Measurements from ENCODE around the gene DTNBP1.

- TF ChIP-seq, protein P1, sequence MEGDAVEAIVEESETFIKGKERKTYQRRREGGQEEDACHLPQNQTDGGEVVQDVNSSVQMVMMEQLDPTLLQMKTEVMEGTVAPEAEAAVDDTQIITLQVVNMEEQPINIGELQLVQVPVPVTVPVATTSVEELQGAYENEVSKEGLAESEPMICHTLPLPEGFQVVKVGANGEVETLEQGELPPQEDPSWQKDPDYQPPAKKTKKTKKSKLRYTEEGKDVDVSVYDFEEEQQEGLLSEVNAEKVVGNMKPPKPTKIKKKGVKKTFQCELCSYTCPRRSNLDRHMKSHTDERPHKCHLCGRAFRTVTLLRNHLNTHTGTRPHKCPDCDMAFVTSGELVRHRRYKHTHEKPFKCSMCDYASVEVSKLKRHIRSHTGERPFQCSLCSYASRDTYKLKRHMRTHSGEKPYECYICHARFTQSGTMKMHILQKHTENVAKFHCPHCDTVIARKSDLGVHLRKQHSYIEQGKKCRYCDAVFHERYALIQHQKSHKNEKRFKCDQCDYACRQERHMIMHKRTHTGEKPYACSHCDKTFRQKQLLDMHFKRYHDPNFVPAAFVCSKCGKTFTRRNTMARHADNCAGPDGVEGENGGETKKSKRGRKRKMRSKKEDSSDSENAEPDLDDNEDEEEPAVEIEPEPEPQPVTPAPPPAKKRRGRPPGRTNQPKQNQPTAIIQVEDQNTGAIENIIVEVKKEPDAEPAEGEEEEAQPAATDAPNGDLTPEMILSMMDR (IDR thresholded peaks at IDR 0.05; ENCODE audit: extremely low read depth in 1 of 2, insufficient read depth in 1 of 2, low read depth in 1 of 2, low read length in 2 of 2), result no peak
- TF ChIP-seq, protein P2, sequence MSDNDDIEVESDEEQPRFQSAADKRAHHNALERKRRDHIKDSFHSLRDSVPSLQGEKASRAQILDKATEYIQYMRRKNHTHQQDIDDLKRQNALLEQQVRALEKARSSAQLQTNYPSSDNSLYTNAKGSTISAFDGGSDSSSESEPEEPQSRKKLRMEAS (IDR thresholded peaks at IDR 0.05; ENCODE audit: insufficient read depth, insufficient read length), result no peak
- no peak for TF ChIP-seq EZH2 (IDR thresholded peaks at IDR 0.05; ENCODE audit: borderline replicate concordance, low read depth, low read length, severe bottlenecking)
- no peak for TF ChIP-seq POLR2A (IDR thresholded peaks at IDR 0.05; ENCODE audit: low read depth, low read length)
- no peak for TF ChIP-seq FOS (IDR thresholded peaks at IDR 0.05; ENCODE audit: borderline replicate concordance, insufficient read depth, low read length)
- TF ChIP-seq MYC (IDR thresholded peaks at IDR 0.05; ENCODE audit: low read depth, low read length), result no peak
Measured at GRCh38 chr6:15528870-15529269, 134.0 kb downstream of the DTNBP1 start.
